ENCODE data around the gene SYNJ2.

DNA sequence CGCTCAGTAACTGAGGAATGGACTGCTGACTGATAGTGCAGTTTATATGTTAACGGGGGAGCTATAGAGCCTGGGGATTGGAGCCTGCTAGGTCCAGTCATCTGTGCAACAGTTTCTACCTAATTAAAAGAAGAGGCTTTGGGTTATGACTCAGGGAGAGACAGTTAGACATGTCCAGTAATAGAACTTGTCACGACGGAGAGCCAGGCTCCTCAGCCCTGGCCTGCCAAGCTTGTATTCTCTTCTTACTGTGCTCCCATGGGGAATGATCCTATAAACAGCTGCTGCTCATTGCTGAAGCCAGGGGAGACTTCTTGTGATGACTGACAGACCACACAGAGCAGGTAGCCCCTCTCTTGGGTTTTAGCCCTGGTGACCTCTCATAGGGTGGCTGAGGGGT lies 69.3 kb downstream of the SYNJ2 start:
- TF ChIP-seq, protein P1, sequence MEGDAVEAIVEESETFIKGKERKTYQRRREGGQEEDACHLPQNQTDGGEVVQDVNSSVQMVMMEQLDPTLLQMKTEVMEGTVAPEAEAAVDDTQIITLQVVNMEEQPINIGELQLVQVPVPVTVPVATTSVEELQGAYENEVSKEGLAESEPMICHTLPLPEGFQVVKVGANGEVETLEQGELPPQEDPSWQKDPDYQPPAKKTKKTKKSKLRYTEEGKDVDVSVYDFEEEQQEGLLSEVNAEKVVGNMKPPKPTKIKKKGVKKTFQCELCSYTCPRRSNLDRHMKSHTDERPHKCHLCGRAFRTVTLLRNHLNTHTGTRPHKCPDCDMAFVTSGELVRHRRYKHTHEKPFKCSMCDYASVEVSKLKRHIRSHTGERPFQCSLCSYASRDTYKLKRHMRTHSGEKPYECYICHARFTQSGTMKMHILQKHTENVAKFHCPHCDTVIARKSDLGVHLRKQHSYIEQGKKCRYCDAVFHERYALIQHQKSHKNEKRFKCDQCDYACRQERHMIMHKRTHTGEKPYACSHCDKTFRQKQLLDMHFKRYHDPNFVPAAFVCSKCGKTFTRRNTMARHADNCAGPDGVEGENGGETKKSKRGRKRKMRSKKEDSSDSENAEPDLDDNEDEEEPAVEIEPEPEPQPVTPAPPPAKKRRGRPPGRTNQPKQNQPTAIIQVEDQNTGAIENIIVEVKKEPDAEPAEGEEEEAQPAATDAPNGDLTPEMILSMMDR (IDR thresholded peaks at IDR 0.05; ENCODE audit: low read depth, low read length), result no peak
- TF ChIP-seq EZH2phosphoT487 (IDR thresholded peaks at IDR 0.05; ENCODE audit: low read depth), result no peak
